Colonic mucosa (tissue), 4 donors: ENCODE measurements around the gene MAPK4. TPM values are rescaled to one million over a fixed set of nuclear protein-coding genes. Genes with fewer than 3 reads are reported as not detected.

ENCODE experiments used
- DNase-seq: peaks from one replicate; pipeline ENCODE4 v3.0.0-alpha.2; 2020
- H3K27ac ChIP-seq: fragments of 200-600 bp; one replicate; pipeline ENCODE4 v1.8.0; 2021
- H3K27me3 ChIP-seq: fragments of 200-600 bp; one replicate; pipeline ENCODE4 v1.8.0; 2021
- H3K36me3 ChIP-seq: fragments of 200-600 bp; one replicate; pipeline ENCODE4 v1.8.0; 2021
- H3K4me1 ChIP-seq: fragments of 200-600 bp; one replicate; pipeline ENCODE4 v1.8.0; 2021; ENCODE audit warnings: mild to moderate bottlenecking
- H3K4me3 ChIP-seq: fragments of 200-600 bp; one replicate; pipeline ENCODE4 v1.8.0; 2021
- H3K9ac ChIP-seq, 2 donors: one replicate each; pipeline ENCODE4 v1.7.0; 2013; ENCODE audit warnings: control low read depth in 2 of 2, low read depth in 2 of 2, low read length in 2 of 2
- H3K9me3 ChIP-seq: fragments of 200-600 bp; one replicate; pipeline ENCODE4 v1.8.0; 2021
- intact Hi-C: fragments of 100-400 bp; cut with DNase I; formaldehyde crosslinking; loops from one replicate; pipeline ENCODE4 v1.14.1; 2022
- total RNA-seq, 2 donors: library from RNA; stranded (reverse); fragmentation: NEBNext Ultra II Directional in 1 of 2; extraction: Animal tissue kit (Norgen Biotek cat#: 25700) in 1 of 2; gene quantifications; one replicate each; pipeline ENCODE4 v1.2.1, GENCODE V29; 2021
- TF ChIP-seq, protein P1 (sequence below): fragments of 200-600 bp; IDR thresholded peaks from one replicate; pipeline ENCODE4 v1.8.0; 2022; ENCODE audit warnings: antibody characterized with exemption, mild to moderate bottlenecking
- donor health status: healthy.
- donor health status: DM: no; HTN: no; CAD: no.
- donor health status: DM: no; HTN: no; CAD: no.

The MAPK4 gene
- total RNA-seq, 2 donors from 2014 or later = 0.27 to 1.8 TPM

GRCh38 chr18:50747849-50748242, 188.0 kb downstream of the MAPK4 start:
- H3K27me3 ChIP-seq = peaks cover 3% of the 10 kb centered on the region
- DNase-seq = no peak
- no peak overlapping the region for H3K9ac ChIP-seq
- intact Hi-C loops = no loop called here
- no peaks in the 10 kb centered on the region for H3K36me3 ChIP-seq
- no peak overlapping the region for H3K27ac ChIP-seq
- H3K4me1 ChIP-seq = no peaks in the 10 kb centered on the region
- TF ChIP-seq, protein P1, sequence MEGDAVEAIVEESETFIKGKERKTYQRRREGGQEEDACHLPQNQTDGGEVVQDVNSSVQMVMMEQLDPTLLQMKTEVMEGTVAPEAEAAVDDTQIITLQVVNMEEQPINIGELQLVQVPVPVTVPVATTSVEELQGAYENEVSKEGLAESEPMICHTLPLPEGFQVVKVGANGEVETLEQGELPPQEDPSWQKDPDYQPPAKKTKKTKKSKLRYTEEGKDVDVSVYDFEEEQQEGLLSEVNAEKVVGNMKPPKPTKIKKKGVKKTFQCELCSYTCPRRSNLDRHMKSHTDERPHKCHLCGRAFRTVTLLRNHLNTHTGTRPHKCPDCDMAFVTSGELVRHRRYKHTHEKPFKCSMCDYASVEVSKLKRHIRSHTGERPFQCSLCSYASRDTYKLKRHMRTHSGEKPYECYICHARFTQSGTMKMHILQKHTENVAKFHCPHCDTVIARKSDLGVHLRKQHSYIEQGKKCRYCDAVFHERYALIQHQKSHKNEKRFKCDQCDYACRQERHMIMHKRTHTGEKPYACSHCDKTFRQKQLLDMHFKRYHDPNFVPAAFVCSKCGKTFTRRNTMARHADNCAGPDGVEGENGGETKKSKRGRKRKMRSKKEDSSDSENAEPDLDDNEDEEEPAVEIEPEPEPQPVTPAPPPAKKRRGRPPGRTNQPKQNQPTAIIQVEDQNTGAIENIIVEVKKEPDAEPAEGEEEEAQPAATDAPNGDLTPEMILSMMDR = no peak
- no peaks in the 10 kb centered on the region for H3K9me3 ChIP-seq
- H3K4me3 ChIP-seq = no peak overlapping the region

DNA sequence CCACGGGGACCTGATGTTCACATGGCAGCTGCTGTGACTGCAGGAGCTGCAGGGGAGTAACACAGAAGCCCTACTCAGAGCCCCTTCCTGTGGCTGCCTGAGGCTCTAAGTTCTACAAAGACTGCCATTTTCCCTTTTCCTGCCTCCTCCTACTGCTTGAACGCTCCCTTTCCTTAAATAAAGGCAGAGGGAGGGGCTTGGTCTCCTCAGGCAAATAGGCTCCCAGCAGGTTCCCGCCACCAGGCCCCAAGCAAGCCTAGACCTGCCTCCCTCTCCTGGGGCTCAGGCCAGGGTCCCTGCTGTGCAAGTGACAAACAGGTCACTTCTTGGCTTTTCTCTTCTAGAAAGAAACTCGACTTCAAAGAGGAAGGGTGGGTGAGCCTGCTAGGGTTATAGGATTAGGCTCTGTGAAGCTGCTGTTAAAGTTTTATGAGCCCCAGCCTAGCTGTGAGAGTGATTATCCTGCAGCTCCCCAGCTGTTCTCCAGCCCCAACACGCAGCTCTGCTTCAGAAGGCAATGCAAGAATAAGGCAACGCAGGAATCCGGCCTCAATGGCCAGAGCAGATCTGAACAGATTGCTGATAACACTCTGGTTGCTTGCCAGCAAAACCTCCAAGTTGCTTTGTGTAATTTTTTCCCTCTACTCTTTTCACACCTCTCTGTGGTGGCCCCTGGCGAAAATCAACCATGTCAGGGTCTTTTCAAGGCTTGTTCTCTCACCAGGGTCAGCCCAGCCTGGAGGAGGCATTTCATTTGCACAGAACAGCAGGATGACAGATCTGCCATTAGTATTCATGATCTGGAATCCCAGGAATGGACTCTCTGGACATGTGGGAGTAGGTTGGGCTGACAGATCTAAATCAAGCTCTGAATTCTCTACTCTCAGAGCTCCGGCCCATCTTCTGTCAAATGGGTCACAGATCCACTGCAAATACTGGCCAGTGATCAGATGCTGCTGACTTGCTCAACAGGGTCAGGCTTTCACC, 188.6 kb downstream of the MAPK4 start:
- Histone ChIP-seq H3K27ac (no peak overlapping the region), H3K9ac (no peak overlapping the region), H3K9me3 (no peaks in the 10 kb centered on the region), H3K4me3 (no peak overlapping the region), H3K4me1 (no peaks in the 10 kb centered on the region), H3K36me3 (no peaks in the 10 kb centered on the region), H3K27me3 (peaks cover 3% of the 10 kb centered on the region)
- TF ChIP-seq, protein P1 = no peak
- intact Hi-C loops = no loop called here
- DNase-seq = no peak

DNA sequence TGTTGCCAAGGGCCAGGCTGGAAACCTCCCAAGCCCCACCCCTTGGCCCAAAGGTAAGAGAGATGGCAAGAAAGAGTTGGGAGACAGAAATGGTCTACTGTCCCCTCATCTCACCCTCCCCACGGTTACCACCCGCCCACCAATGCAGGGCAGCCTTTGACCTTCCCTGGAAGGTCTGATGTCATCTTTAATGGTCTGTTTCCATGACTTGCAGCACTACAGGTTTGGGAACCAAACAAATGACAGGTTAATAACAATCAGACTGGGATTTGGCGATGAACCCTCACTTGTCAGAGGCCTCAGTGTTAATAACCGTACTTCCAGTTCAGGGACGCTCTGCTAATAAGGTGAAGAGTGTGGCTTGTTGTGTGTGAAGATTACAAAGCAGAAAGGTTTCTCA, 189.5 kb downstream of the MAPK4 start:
- Histone ChIP-seq H3K4me1 (no peaks in the 10 kb centered on the region), H3K9me3 (no peaks in the 10 kb centered on the region), H3K4me3 (no peak overlapping the region), H3K27ac (no peak overlapping the region), H3K36me3 (no peaks in the 10 kb centered on the region), H3K27me3 (peaks cover 3% of the 10 kb centered on the region), H3K9ac (no peak overlapping the region)
- intact Hi-C loops = no loop called here
- DNase-seq = no peak
- TF ChIP-seq, protein P1 = no peak

DNA sequence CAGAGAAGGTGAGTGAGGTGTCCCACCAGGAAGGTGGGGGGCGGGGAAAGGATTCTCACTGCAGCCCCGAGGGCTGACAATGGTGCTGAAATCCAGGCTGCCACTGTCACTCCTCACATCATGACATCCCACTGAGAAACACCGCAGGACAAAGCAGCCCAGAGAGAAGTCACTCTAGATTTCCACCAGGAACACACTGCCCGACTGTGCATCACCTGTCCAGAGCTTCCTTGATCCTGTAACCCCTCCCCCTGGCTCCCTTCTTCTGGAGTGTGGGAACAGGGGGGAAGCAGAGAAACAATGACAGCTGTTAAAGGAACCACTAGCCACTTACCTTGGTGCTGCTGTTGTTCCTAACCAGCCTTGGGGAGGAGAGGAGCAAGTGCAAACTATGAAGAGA, 190.1 kb downstream of the MAPK4 start:
- no peak overlapping the region for H3K27ac ChIP-seq
- H3K4me1 ChIP-seq = no peaks in the 10 kb centered on the region
- H3K9ac ChIP-seq = no peak overlapping the region
- H3K4me3 ChIP-seq = no peak overlapping the region
- TF ChIP-seq, protein P1 = no peak
- H3K36me3 ChIP-seq = no peaks in the 10 kb centered on the region
- no peak for DNase-seq
- H3K27me3 ChIP-seq = peaks cover 3% of the 10 kb centered on the region
- H3K9me3 ChIP-seq = no peaks in the 10 kb centered on the region
- intact Hi-C loops = no loop called here

GRCh38 chr18:50750546-50750945, 190.7 kb downstream of the MAPK4 start:
- DNase-seq = no peak
- no peaks in the 10 kb centered on the region for H3K9me3 ChIP-seq
- TF ChIP-seq, protein P1 = no peak
- no peak overlapping the region for H3K4me3 ChIP-seq
- no peaks in the 10 kb centered on the region for H3K36me3 ChIP-seq
- H3K27ac ChIP-seq = no peak overlapping the region
- intact Hi-C loops = no loop called here
- no peaks in the 10 kb centered on the region for H3K4me1 ChIP-seq
- no peak overlapping the region for H3K9ac ChIP-seq
- H3K27me3 ChIP-seq = peaks cover 3% of the 10 kb centered on the region
